ENCODE results near the gene ZMIZ1.
A peak's percentile ranks its signal among the peaks of the same experiment; 100 is the strongest.

ZMIZ1 gene

DNA sequence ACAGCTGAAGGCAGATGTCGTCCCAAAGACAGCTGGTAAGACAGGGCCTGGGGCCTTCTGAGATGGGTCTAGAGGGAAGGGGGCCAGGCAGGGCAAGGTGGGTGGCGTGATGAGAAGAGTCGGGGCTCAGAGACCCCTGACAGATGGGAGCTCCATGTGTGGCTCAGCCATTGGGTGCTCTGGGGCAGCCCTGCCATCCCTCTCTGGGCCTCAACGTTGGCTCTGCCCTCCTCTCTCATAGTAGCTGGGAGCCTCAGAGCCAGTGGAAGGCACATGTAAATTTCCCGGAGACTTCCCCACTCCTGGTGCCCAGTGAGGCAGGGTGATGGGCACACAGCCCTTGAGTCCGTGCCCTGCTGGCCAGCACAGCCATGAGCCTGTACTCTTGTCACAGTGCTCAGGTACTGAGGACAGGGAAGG is 280.3 kb downstream of the ZMIZ1 start:
- Histone ChIP-seq H3K27me3 (no peaks in the 10 kb centered on the region), H3K4me1 (ENCODE audit: control insufficient read depth in 1 of 2, insufficient read depth in 1 of 2, low read depth in 1 of 2, low read length in 1 of 2) (peaks cover 78 to 89% of the 10 kb centered on the region in 2 experiments), H3K4me3 (ENCODE audit: low read depth in 1 of 2, low read length in 1 of 2) (peak overlapping the region; percentile 78 to 96), H3K27ac (peak overlapping the region; percentile 100), H3K36me3 (peaks cover 56% of the 10 kb centered on the region), H3K9me3 (no peaks in the 10 kb centered on the region)
- TF ChIP-seq, protein P1, sequence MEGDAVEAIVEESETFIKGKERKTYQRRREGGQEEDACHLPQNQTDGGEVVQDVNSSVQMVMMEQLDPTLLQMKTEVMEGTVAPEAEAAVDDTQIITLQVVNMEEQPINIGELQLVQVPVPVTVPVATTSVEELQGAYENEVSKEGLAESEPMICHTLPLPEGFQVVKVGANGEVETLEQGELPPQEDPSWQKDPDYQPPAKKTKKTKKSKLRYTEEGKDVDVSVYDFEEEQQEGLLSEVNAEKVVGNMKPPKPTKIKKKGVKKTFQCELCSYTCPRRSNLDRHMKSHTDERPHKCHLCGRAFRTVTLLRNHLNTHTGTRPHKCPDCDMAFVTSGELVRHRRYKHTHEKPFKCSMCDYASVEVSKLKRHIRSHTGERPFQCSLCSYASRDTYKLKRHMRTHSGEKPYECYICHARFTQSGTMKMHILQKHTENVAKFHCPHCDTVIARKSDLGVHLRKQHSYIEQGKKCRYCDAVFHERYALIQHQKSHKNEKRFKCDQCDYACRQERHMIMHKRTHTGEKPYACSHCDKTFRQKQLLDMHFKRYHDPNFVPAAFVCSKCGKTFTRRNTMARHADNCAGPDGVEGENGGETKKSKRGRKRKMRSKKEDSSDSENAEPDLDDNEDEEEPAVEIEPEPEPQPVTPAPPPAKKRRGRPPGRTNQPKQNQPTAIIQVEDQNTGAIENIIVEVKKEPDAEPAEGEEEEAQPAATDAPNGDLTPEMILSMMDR (IDR thresholded peaks at IDR 0.05): no peak

DNA sequence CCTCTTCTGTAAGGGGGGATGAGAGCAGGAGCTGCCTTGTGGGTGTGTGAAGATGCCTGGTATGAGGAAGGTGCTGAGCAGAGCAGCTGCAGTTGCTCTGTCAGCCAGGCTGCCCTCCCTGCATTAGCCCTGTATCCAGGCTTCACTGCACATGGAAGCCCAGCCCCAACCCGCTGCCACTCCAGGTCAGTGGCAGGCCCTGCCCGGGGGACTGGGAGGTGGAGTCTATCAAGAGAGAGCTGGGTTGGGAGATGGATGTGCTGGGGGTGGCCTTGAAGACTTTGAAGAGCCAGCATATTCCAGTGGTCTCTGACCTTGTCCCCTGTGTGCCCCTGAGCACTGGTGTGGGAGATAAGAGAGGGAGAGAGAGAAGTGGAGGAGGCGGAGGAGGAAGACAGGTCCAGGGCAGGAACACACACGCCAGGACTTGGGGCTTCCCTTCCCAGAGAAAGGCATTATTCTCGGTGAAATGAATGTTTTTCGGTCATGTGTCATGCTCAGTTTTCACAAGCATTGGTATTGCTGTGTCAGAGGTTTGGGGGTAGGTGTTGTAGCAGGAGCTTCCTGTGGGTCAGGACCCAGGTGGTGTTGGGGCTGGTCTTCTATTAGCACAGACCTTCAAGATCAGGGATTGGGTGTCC is 281.1 kb downstream of the ZMIZ1 start:
- H3K4me1 ChIP-seq (ENCODE audit: control insufficient read depth in 1 of 2, insufficient read depth in 1 of 2, low read depth in 1 of 2, low read length in 1 of 2): peaks cover 79 to 94% of the 10 kb centered on the region in 2 experiments
- TF ChIP-seq, protein P1 (IDR thresholded peaks at IDR 0.05): no peak

DNA sequence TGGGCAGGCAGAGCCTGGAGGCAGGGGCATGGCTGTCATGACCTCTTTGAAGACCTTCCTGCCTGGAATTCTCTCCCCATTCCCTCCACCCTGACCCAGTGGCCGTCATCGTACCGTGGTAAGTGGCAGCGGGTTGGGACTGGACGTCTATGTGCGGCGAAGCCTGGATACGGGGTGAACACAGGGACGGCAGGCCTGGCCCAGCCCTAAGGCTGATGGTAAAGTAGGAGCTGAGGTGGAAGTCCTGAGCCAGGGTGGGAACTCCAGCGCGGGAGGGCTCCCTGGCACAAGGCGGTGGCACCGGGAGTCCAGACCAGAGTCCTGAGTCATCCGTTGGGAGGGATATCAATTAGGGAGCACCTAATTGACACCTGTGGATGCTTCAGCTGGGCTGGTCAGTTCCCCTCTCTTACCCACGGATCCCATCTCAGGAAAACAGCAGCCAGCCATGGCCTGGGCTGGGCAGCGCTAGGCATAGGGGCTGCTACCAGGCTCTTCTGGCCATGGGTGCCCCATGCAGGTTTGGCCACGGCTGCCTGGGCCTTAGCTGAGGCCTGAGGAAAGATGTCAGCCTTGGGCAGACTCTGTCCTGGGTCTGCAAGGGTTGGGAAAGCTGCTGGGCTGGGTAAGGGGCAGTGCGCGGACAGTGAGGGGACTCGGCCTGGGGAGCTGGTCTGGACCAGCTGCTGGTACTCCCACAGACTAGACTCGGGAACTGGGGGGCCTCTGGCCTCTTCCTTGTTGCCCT is 281.8 kb downstream of the ZMIZ1 start:
- Histone ChIP-seq H3K4me3 (ENCODE audit: low read depth in 1 of 2, low read length in 1 of 2) (no peak overlapping the region), H3K27ac (peak overlapping the region; percentile 100), H3K36me3 (peaks cover 71% of the 10 kb centered on the region), H3K27me3 (no peaks in the 10 kb centered on the region), H3K9me3 (no peaks in the 10 kb centered on the region), H3K4me1 (ENCODE audit: control insufficient read depth in 1 of 2, insufficient read depth in 1 of 2, low read depth in 1 of 2, low read length in 1 of 2) (peaks cover 76 to 94% of the 10 kb centered on the region in 2 experiments)
- TF ChIP-seq, protein P1 (IDR thresholded peaks at IDR 0.05): no peak

More for the DNA sequence above, 281.1 kb downstream of the ZMIZ1 start:
- peak overlapping the region; percentile 100 for H3K27ac ChIP-seq
- peak overlapping the region; percentile 78 to 96 for H3K4me3 ChIP-seq (ENCODE audit: low read depth in 1 of 2, low read length in 1 of 2)
- H3K27me3 ChIP-seq: no peaks in the 10 kb centered on the region
- peaks cover 64% of the 10 kb centered on the region for H3K36me3 ChIP-seq
- no peaks in the 10 kb centered on the region for H3K9me3 ChIP-seq

DNA sequence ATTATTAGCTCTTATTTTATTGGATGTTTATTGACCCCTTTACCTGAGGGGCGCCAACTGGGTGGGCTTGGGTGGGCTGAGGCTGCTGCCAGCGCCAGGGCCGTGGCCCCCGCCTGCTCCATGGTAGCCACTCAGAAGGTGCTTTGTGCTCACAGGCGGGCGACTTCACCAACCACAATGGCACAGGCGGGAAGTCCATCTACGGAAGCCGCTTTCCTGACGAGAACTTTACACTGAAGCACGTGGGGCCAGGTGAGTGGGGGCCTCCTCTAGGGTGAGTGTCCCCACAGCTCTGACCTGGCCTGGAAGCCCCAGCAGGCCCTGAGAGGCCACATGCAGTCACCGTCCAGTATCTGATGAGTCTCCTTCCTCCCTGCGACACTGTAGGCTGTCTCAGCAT is 282.6 kb downstream of the ZMIZ1 start:
- TF ChIP-seq, protein P1 (IDR thresholded peaks at IDR 0.05): no peak
- Histone ChIP-seq H3K4me1 (ENCODE audit: control insufficient read depth in 1 of 2, insufficient read depth in 1 of 2, low read depth in 1 of 2, low read length in 1 of 2) (peaks cover 76 to 94% of the 10 kb centered on the region in 2 experiments), H3K4me3 (ENCODE audit: low read depth in 1 of 2, low read length in 1 of 2) (no peak overlapping the region), H3K36me3 (peaks cover 73% of the 10 kb centered on the region), H3K27me3 (no peaks in the 10 kb centered on the region), H3K9me3 (no peaks in the 10 kb centered on the region), H3K27ac (peak overlapping the region; percentile 82)

DNA sequence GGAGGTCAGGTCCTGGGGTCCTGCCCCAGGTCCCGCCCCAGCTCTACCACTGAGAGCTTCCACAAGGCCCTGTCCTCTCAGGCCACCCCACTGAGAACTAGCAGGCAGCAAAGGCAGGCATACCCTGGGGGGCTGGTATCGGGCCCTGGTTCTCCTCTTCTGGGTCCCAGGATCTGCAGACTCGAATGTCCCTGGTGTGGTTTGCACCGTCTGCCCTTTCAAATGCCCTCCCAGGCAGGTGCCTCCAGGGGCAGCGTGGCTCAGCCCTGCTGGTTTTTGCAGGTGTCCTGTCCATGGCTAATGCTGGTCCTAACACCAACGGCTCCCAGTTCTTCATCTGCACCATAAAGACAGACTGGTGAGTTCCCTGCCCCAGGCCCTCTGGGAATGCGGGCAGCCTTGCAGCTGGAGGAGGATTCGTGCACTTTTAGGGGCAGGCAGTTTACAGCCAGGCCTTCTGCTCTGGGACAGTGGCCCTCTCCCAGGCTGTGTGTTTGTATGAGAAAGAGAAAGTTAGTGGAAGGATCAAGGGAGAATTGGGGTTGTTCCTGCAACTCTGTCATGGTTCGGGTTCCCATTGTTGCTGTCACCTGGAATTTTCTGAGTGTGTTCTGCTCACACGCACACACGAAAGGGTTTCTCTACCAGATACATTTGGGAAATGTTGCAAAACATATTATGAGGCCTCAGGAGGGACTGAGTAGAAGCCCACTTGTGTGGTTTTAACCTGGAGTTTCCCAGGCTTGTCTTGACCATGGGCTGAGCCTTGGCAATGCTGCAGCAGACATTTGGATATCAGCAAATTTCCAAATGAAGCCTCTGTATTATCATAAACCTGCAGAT is 283.5 kb downstream of the ZMIZ1 start:
- peaks cover 73% of the 10 kb centered on the region for H3K36me3 ChIP-seq
- peak overlapping the region in 1 of 2 experiments; percentile 19 for H3K4me3 ChIP-seq (ENCODE audit: low read depth in 1 of 2, low read length in 1 of 2)
- H3K9me3 ChIP-seq: no peaks in the 10 kb centered on the region
- H3K27me3 ChIP-seq: no peaks in the 10 kb centered on the region
- peaks cover 75 to 93% of the 10 kb centered on the region in 2 experiments for H3K4me1 ChIP-seq (ENCODE audit: control insufficient read depth in 1 of 2, insufficient read depth in 1 of 2, low read depth in 1 of 2, low read length in 1 of 2)
- peak overlapping the region; percentile 82 for H3K27ac ChIP-seq
- TF ChIP-seq, protein P1 (IDR thresholded peaks at IDR 0.05): no peak

Data from neutrophil (primary cell).